HepG2 (cell line): Measurements from ENCODE around the gene PCED1B. TPM values are rescaled to one million over a fixed set of nuclear protein-coding genes. Genes with fewer than 3 reads are reported as not detected.

ENCODE experiments used
- ATAC-seq: fragments of 200-7000 bp; cut with Tn5 transposase; 3 replicates; pipeline ENCODE4 v1.9.1; 2020; ENCODE audit warnings: mild to moderate bottlenecking, moderate library complexity
- BruUV-seq: library from RNA; stranded (reverse); fragments of 400-500 nt; replicated peaks from 2 replicates; lab custom pipeline; 2021; lab: Mats Ljungman, UMichigan
- CTCF ChIA-PET: fragments of 300-600 bp; formaldehyde crosslinking; extraction: SDS; loops from one replicate; lab custom pipeline; 2021; ENCODE audit warnings: low total read pairs, inconsistent platforms, low intra/inter-chr PET ratio; lab: Yijun Ruan, JAX
- POLR2A ChIA-PET: fragments of 350-600 bp; sonication (Branson Sonifier 250); formaldehyde crosslinking; loops from one replicate; lab custom pipeline; 2020; ENCODE audit warnings: antibody characterized with exemption, inconsistent platforms; lab: Yijun Ruan, JAX
- DNase-seq: peaks from one replicate; pipeline ENCODE4 v3.0.0-alpha.2; 2015; ENCODE audit warnings: low spot score
- FAIRE-seq: peaks from 3 replicates; lab custom pipeline; 2011; peaks lifted over from hg19 to GRCh38; lab: Jason Lieb, UNC
- H2AFZ ChIP-seq: one replicate; pipeline ENCODE4 v1.6.1; 2011; ENCODE audit warnings: low read length, inconsistent platforms
- H3K27ac ChIP-seq: fragments of 300-600 bp; 3 replicates; pipeline ENCODE4 v1.8.0; 2011; ENCODE audit warnings: mixed run types, mild to moderate bottlenecking, mixed read lengths, low read length, inconsistent platforms; ENCODE audit not compliant: insufficient read depth; ENCODE audit errors: extremely low read length
- H3K27me3 ChIP-seq, 2 experiments: fragments of 200-600 bp in 1 of 2; 2 replicates in 1 of 2; 3 replicates in 1 of 2; pipeline versions ENCODE4 v1.6.0 to v1.8.0; 2011; ENCODE audit warnings: low read length in 2 of 2, mild to moderate bottlenecking in 2 of 2, moderate library complexity in 2 of 2, inconsistent platforms in 1 of 2; ENCODE audit not compliant: insufficient read depth in 2 of 2, control insufficient read depth in 1 of 2
- H3K36me3 ChIP-seq, 2 experiments: fragments of 200-600 bp in 1 of 2; replicated peaks in 1 of 2; 2 replicates in 1 of 2; 3 replicates in 1 of 2; pipeline versions ENCODE4 v1.5.1 to v1.8.0; 2011; ENCODE audit warnings: low read length in 2 of 2, inconsistent platforms in 1 of 2; ENCODE audit not compliant: insufficient read depth in 2 of 2, control insufficient read depth in 1 of 2
- H3K4me1 ChIP-seq: 2 replicates; pipeline ENCODE4 v1.5.1; 2012; ENCODE audit warnings: low read length, inconsistent platforms; ENCODE audit not compliant: insufficient read depth
- H3K4me2 ChIP-seq: 2 replicates; pipeline ENCODE4 v1.6.0; 2011; ENCODE audit warnings: low read depth, low read length, inconsistent platforms
- H3K4me3 ChIP-seq, 3 experiments: fragments of 200-600 bp in 1 of 3; sonication (generic), shearing (Covaris generic) in 1 of 3; replicated peaks in 1 of 3; 2 replicates each; pipeline ENCODE4 v1.5.1; 2011 to 2016; ENCODE audit warnings: low read length in 3 of 3, inconsistent platforms in 2 of 3, low read depth in 2 of 3, mild to moderate bottlenecking in 2 of 3, control low read depth in 1 of 3, mixed read lengths in 1 of 3; ENCODE audit not compliant: insufficient read depth in 1 of 3
- H3K79me2 ChIP-seq: one replicate; pipeline ENCODE4 v1.6.1; 2011; ENCODE audit warnings: low read length, inconsistent platforms; ENCODE audit not compliant: insufficient read depth
- H3K9ac ChIP-seq: 2 replicates; pipeline ENCODE4 v1.6.0; 2011; ENCODE audit warnings: mild to moderate bottlenecking, low read depth, low read length, inconsistent platforms; ENCODE audit not compliant: insufficient read depth
- H3K9me3 ChIP-seq: 2 replicates; pipeline ENCODE4 v1.5.1; 2012; ENCODE audit warnings: mild to moderate bottlenecking, low read length
- H4K20me1 ChIP-seq: 2 replicates; pipeline ENCODE4 v1.6.0; 2011; ENCODE audit warnings: inconsistent platforms, mild to moderate bottlenecking, low read length, moderate library complexity; ENCODE audit not compliant: insufficient read depth
- BCL3 ChIP-seq: sonication (generic); formaldehyde crosslinking; IDR thresholded peaks from 2 replicates; pipeline ENCODE4 v1.5.1; 2020; ENCODE audit warnings: mild to moderate bottlenecking, missing genetic modification reagents, moderate library complexity
- TCF12 ChIP-seq, 2 experiments: fragments of 450-650 bp in 1 of 2; sonication (generic) in 1 of 2; formaldehyde crosslinking in 1 of 2; IDR thresholded peaks; 2 replicates each; pipeline versions ENCODE4 v1.6.1 to v1.8.0; 2017 to 2022; ENCODE audit warnings: antibody characterized with exemption in 1 of 2, mild to moderate bottlenecking in 1 of 2, missing genetic modification reagents in 1 of 2, moderate library complexity in 1 of 2
- ZBTB43 ChIP-seq: sonication (generic); formaldehyde crosslinking; conservative IDR thresholded peaks from 2 replicates; pipeline ENCODE4 v1.4.0; 2020; ENCODE audit warnings: missing genetic modification reagents
- ZNF318 ChIP-seq: sonication (generic); formaldehyde crosslinking; IDR thresholded peaks from 2 replicates; pipeline ENCODE4 v1.4.0; 2020; ENCODE audit warnings: mild to moderate bottlenecking, missing genetic modification reagents
- WGBS: methylation state at CpG from one replicate; pipeline ENCODE4 v1.1.6; 2017; ENCODE audit warnings: low lambda C conversion rate; 5-methylcytosine and 5-hydroxymethylcytosine counted together
- in situ Hi-C: cut with HindIII; loops from 2 replicates; pipeline ENCODE4 v1.10.0; 2017; ENCODE audit warnings: low pct_unique_long_range_greater_than_20kb; ENCODE audit not compliant: extremely low pct_ligation_motif_present
- intact Hi-C: fragments of 100-400 bp; cut with micrococcal nuclease; formaldehyde crosslinking; loops from one replicate; pipeline ENCODE4 v1.10.0; 2022; ENCODE audit not compliant: unreplicated experiment
- polyA plus RNA-seq, 8 experiments: library from polyadenylated mRNA; depleted of rRNA in 3 of 8; stranded (reverse) in 7 of 8; unstranded in 1 of 8; fragments of >200 nt; fragmentation: Illumina TruSeq in 4 of 8; extraction: Trizol in 4 of 8; gene quantifications; 2 replicates each; pipeline versions ENCODE4 v1.2.1 to v1.2.3, GENCODE V29; 2011 to 2016; ENCODE audit warnings: low read depth in 4 of 8, missing spikeins in 1 of 8, mixed read lengths in 1 of 8; ENCODE audit not compliant: insufficient read depth in 1 of 8
- total RNA-seq, 5 experiments: library from RNA; depleted of rRNA; stranded (reverse); fragments of >200 nt; fragmentation: Illumina TruSeq; extraction: Trizol; gene quantifications; 2 replicates each; pipeline ENCODE4 v1.2.3, GENCODE V29; 2016; ENCODE audit warnings: low read depth in 1 of 5

The PCED1B gene
- total and polyA plus RNA-seq, 2 of the 13 experiments (the other 11 are each of a cell fraction or from before 2014, with no cell fraction given): 0.11 to 0.37 TPM

- TF ChIP-seq ZNF318 (CRISPR knock-in tag): no peak
Observed at GRCh38 chr12:47067176-47067575, 12.2 kb upstream of the PCED1B start (continued).

- Histone ChIP-seq H3K4me2 (no peak overlapping the region), H2AFZ (no peak overlapping the region), H3K4me1 (no peaks in the 10 kb centered on the region), H3K9ac (no peak overlapping the region), H3K27me3 (no peaks in the 10 kb centered on the region), H3K4me3 (no peak overlapping the region), H3K27ac (no peak overlapping the region), H3K9me3 (no peaks in the 10 kb centered on the region), H3K36me3 (no peaks in the 10 kb centered on the region), H3K79me2 (no peaks in the 10 kb centered on the region), H4K20me1 (no peaks in the 10 kb centered on the region)
- CTCF ChIA-PET: no interaction called here
- no peak for FAIRE-seq
- POLR2A ChIA-PET: no interaction called here
- intact Hi-C loops (no loop called here), in situ Hi-C loops (no loop called here)
- DNase-seq: no peak
- WGBS: 7% methylated on average over 5 of the region's 5 CpGs
- no TSS peak for BruUV-seq
- no peak for ATAC-seq
- TF ChIP-seq BCL3 (CRISPR knock-in tag) (no peak), TCF12 (IDR thresholded peaks at IDR 0.05) (no peak), TCF12 (CRISPR knock-in tag; IDR thresholded peaks at IDR 0.05) (no peak), ZBTB43 (CRISPR knock-in tag) (no peak)
Observed at GRCh38 chr12:47067771-47068431, 11.5 kb upstream of the PCED1B start.
